Skin of body (tissue), 2 donors: ENCODE data around the gene MALRD1. TPM values are rescaled to one million over a fixed set of nuclear protein-coding genes. Genes with fewer than 3 reads are reported as not detected.

Source experiments
- DNase-seq: peaks from one replicate; lab custom pipeline; 2025; lab: John Stamatoyannopoulos, UW
- total RNA-seq: library from RNA; depleted of rRNA; stranded (reverse); fragments of >200 nt; gene quantifications from one replicate; pipeline ENCODE4 v1.2.3, GENCODE V29; 2014

Gene MALRD1
- 12.8 TPM for total RNA-seq

- no peak for DNase-seq
Measured at GRCh38 chr10:19048489-19048888, at the start of gene MALRD1. Gene MALRD1 (plus strand): TSS chr10:19048801. CDS start chr10:19048939, 138 bp downstream.

- DNase-seq: peak; percentile 47
Measured at GRCh38 chr10:19003341-19003740, 45.3 kb upstream of the MALRD1 start.

GRCh38 chr10:19012111-19012510 lies 36.5 kb upstream of the MALRD1 start:
- DNase-seq: no peak

GRCh38 chr10:19014034-19014433 lies 34.6 kb upstream of the MALRD1 start:
- DNase-seq: no peak

GRCh38 chr10:19014498-19014897 lies 34.1 kb upstream of the MALRD1 start:
- no peak for DNase-seq

GRCh38 chr10:19017116-19017890 lies 31.3 kb upstream of the MALRD1 start:
- DNase-seq: no peak

- no peak for DNase-seq
Measured at GRCh38 chr10:19021162-19021561, 27.4 kb upstream of the MALRD1 start.

GRCh38 chr10:19024611-19025010 lies 24.0 kb upstream of the MALRD1 start:
- DNase-seq: no peak

- no peak for DNase-seq
Measured at GRCh38 chr10:19031763-19032162, 16.8 kb upstream of the MALRD1 start.

GRCh38 chr10:19033741-19034140 lies 14.9 kb upstream of the MALRD1 start:
- no peak for DNase-seq

GRCh38 chr10:19041171-19041570 lies 7.4 kb upstream of the MALRD1 start:
- DNase-seq: no peak

- no peak for DNase-seq
Measured at GRCh38 chr10:19043431-19043830, 5.2 kb upstream of the MALRD1 start.

GRCh38 chr10:19046679-19047078 lies 1.9 kb upstream of the MALRD1 start:
- DNase-seq: no peak

- DNase-seq: no peak
Measured at GRCh38 chr10:19048891-19049290, 290 bp downstream of the MALRD1 start.

GRCh38 chr10:19049567-19049966 lies 966 bp downstream of the MALRD1 start:
- DNase-seq: no peak

GRCh38 chr10:19054289-19054835 lies 5.8 kb downstream of the MALRD1 start:
- no peak for DNase-seq

GRCh38 chr10:19058046-19058445 lies 9.4 kb downstream of the MALRD1 start:
- no peak for DNase-seq

GRCh38 chr10:19063986-19064385 lies 15.4 kb downstream of the MALRD1 start:
- DNase-seq: no peak

- DNase-seq: no peak
Measured at GRCh38 chr10:19071946-19072345, 23.3 kb downstream of the MALRD1 start.

- DNase-seq: no peak
Measured at GRCh38 chr10:19077276-19077675, 28.7 kb downstream of the MALRD1 start.

GRCh38 chr10:19096501-19097073 lies 48.0 kb downstream of the MALRD1 start:
- no peak for DNase-seq

- DNase-seq: no peak
Measured at GRCh38 chr10:19097151-19097550, 48.5 kb downstream of the MALRD1 start.

GRCh38 chr10:19098803-19099202 lies 50.2 kb downstream of the MALRD1 start:
- no peak for DNase-seq
